MM.1S (cell line): Measurements from ENCODE around the gene RPL34.

Source experiments
- DNase-seq: peaks from one replicate; pipeline ENCODE4 v3.0.0-alpha.2; 2015
- H2AFZ ChIP-seq: fragments of 300-600 bp; sonication (generic); 2 replicates; pipeline ENCODE4 v1.6.0; 2016; ENCODE audit warnings: antibody characterized with exemption, low read length
- H3F3A ChIP-seq: fragments of 300-600 bp; sonication (generic); 2 replicates; pipeline ENCODE4 v1.6.1; 2016; ENCODE audit warnings: mild to moderate bottlenecking, antibody characterized with exemption, low read length, moderate library complexity, mixed read lengths; ENCODE audit not compliant: insufficient read depth
- H3K27ac ChIP-seq: fragments of 300-600 bp; sonication (generic); 2 replicates; pipeline ENCODE4 v1.5.1; 2016; ENCODE audit warnings: mild to moderate bottlenecking, low read length
- H3K27me3 ChIP-seq: fragments of 300-600 bp; sonication (generic); replicated peaks from 2 replicates; pipeline ENCODE4 v1.6.0; 2016; ENCODE audit warnings: low read length; ENCODE audit not compliant: insufficient read depth
- H3K36me3 ChIP-seq: fragments of 300-600 bp; sonication (generic); replicated peaks from 2 replicates; pipeline ENCODE4 v1.6.1; 2016; ENCODE audit warnings: mild to moderate bottlenecking, low read length, mixed read lengths; ENCODE audit not compliant: insufficient read depth
- H3K4me1 ChIP-seq: fragments of 300-600 bp; sonication (generic); 2 replicates; pipeline ENCODE4 v1.6.1; 2016; ENCODE audit warnings: low read length, mixed read lengths
- H3K4me2 ChIP-seq: fragments of 300-600 bp; sonication (generic); 2 replicates; pipeline ENCODE4 v1.6.0; 2016; ENCODE audit warnings: low read depth, low read length
- H3K4me3 ChIP-seq: fragments of 300-600 bp; sonication (generic); 2 replicates; pipeline ENCODE4 v1.5.1; 2016; ENCODE audit warnings: low read length, mixed read lengths
- H3K79me2 ChIP-seq: fragments of 300-600 bp; sonication (generic); 2 replicates; pipeline ENCODE4 v1.6.1; 2016; ENCODE audit warnings: mixed run types, low read length, mixed read lengths
- H3K9ac ChIP-seq: fragments of 300-600 bp; sonication (generic); 2 replicates; pipeline ENCODE4 v1.6.1; 2016; ENCODE audit warnings: low read length, mixed read lengths
- H3K9me2 ChIP-seq: fragments of 300-600 bp; sonication (generic); replicated peaks from 2 replicates; pipeline ENCODE4 v1.6.1; 2016; ENCODE audit warnings: mild to moderate bottlenecking, low read length, mixed read lengths; ENCODE audit not compliant: insufficient read depth
- H3K9me3 ChIP-seq: fragments of 300-600 bp; sonication (generic); replicated peaks from 2 replicates; pipeline ENCODE4 v1.6.1; 2016; ENCODE audit warnings: mild to moderate bottlenecking, low read length, mixed read lengths; ENCODE audit not compliant: insufficient read depth
- H4K20me1 ChIP-seq: fragments of 300-600 bp; sonication (generic); 2 replicates; pipeline ENCODE4 v1.6.1; 2016; ENCODE audit warnings: mild to moderate bottlenecking, low read length, moderate library complexity, mixed read lengths; ENCODE audit not compliant: insufficient read depth
- EZH2 ChIP-seq: fragments of 300-600 bp; sonication (generic); optimal IDR thresholded peaks from 2 replicates; pipeline ENCODE3; 2017; ENCODE audit warnings: low read depth, mild to moderate bottlenecking, antibody characterized with exemption, low read length, mixed read lengths
- EZH2phosphoT487 ChIP-seq: fragments of 300-600 bp; sonication (generic); IDR thresholded peaks from 2 replicates; pipeline ENCODE4 v1.6.1; 2018; ENCODE audit warnings: antibody characterized with exemption, low read length
- TF ChIP-seq, protein P1 (sequence below): fragments of 300-600 bp; sonication (generic); IDR thresholded peaks from 2 replicates; pipeline ENCODE4 v1.5.1; 2016; ENCODE audit warnings: antibody characterized with exemption, low read length, mixed read lengths

RPL34 gene

DNA sequence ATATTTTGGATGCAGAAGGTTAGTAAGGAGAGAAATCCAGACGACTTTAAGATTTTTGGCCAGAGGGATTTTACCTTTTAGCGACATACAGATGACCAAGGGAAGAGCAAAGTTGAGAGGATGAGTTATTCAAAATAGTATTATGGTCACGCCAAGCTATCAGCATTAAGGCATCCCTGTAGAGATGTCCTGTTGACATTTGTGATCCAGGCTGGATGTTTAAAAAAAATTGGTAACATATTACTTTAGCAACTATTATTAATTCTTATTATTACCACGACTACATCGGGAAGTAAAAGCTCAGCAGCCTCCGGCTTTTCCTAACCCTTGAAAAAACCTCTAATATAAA is 29.5 kb downstream of the RPL34 start:
- peak overlapping the region; percentile 83 for H3K4me2 ChIP-seq
- peak overlapping the region; percentile 83 for H3K9ac ChIP-seq
- H2AFZ ChIP-seq = peak overlapping the region; percentile 76
- peak overlapping the region; percentile 92 for H3K4me3 ChIP-seq
- no peak overlapping the region for H3K27ac ChIP-seq
- DNase-seq = no peak
- H3K27me3 ChIP-seq = no peaks in the 10 kb centered on the region
- H3K9me3 ChIP-seq = no peaks in the 10 kb centered on the region
- H3F3A ChIP-seq = no peaks in the 10 kb centered on the region
- TF ChIP-seq, protein P1, sequence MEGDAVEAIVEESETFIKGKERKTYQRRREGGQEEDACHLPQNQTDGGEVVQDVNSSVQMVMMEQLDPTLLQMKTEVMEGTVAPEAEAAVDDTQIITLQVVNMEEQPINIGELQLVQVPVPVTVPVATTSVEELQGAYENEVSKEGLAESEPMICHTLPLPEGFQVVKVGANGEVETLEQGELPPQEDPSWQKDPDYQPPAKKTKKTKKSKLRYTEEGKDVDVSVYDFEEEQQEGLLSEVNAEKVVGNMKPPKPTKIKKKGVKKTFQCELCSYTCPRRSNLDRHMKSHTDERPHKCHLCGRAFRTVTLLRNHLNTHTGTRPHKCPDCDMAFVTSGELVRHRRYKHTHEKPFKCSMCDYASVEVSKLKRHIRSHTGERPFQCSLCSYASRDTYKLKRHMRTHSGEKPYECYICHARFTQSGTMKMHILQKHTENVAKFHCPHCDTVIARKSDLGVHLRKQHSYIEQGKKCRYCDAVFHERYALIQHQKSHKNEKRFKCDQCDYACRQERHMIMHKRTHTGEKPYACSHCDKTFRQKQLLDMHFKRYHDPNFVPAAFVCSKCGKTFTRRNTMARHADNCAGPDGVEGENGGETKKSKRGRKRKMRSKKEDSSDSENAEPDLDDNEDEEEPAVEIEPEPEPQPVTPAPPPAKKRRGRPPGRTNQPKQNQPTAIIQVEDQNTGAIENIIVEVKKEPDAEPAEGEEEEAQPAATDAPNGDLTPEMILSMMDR = no peak; the same call in 1 of the 2 replicates
- TF ChIP-seq EZH2phosphoT487 = no peak
- TF ChIP-seq EZH2 = no peak
- H3K36me3 ChIP-seq = no peaks in the 10 kb centered on the region
- H4K20me1 ChIP-seq = no peaks in the 10 kb centered on the region
- H3K4me1 ChIP-seq = 0 out of 2 replicates have a peak, but pooled peaks cover 4% of the 10 kb centered on the region
- peaks cover 44% of the 10 kb centered on the region for H3K79me2 ChIP-seq
- H3K9me2 ChIP-seq = no peaks in the 10 kb centered on the region

GRCh38 chr4:108650212-108651013 is 30.0 kb downstream of the RPL34 start, which contains the start of gene OSTC:
Gene OSTC, plus strand, starts transcription at chr4:108650599. Its CDS starts 57 bp downstream, at chr4:108650656.
- no peaks in the 10 kb centered on the region for H3K9me3 ChIP-seq
- DNase-seq = peak; percentile 93
- H3K9ac ChIP-seq = peak within 1 kb of the TSS; percentile 83
- H3K4me3 ChIP-seq = peak within 1 kb of the TSS; percentile 92
- peak within 1 kb of the TSS; percentile 55; the same call in 1 of the 2 replicates for H3K27ac ChIP-seq
- H3K4me2 ChIP-seq = peak within 1 kb of the TSS; percentile 83
- TF ChIP-seq EZH2phosphoT487 = no peak
- TF ChIP-seq, protein P1 = peak; percentile 16; the same call in 1 of the 2 replicates
- no peak for TF ChIP-seq EZH2
- H3K4me1 ChIP-seq = 0 out of 2 replicates have a peak, but pooled peaks cover 4% of the 10 kb centered on the region
- no peaks in the 10 kb centered on the region for H3K9me2 ChIP-seq
- H3F3A ChIP-seq = no peaks in the 10 kb centered on the region
- H3K36me3 ChIP-seq = no peaks in the 10 kb centered on the region
- H4K20me1 ChIP-seq = no peaks in the 10 kb centered on the region
- peak within 1 kb of the TSS; percentile 76 for H2AFZ ChIP-seq
- peaks cover 49% of the 10 kb centered on the region for H3K79me2 ChIP-seq
- H3K27me3 ChIP-seq = no peaks in the 10 kb centered on the region

GRCh38 chr4:108651014-108651791 is 30.8 kb downstream of the RPL34 start:
- Histone ChIP-seq H3K9ac (peak overlapping the region; percentile 83), H2AFZ (peak overlapping the region; percentile 76), H3K9me3 (no peaks in the 10 kb centered on the region), H3K4me3 (peak overlapping the region; percentile 92), H3K36me3 (no peaks in the 10 kb centered on the region), H3K9me2 (no peaks in the 10 kb centered on the region), H3K79me2 (peaks cover 56% of the 10 kb centered on the region), H3F3A (no peaks in the 10 kb centered on the region), H3K27ac (peak overlapping the region; percentile 55; the same call in 1 of the 2 replicates), H4K20me1 (no peaks in the 10 kb centered on the region), H3K4me1 (0 out of 2 replicates have a peak, but pooled peaks cover 4% of the 10 kb centered on the region), H3K4me2 (peak overlapping the region; percentile 58), H3K27me3 (no peaks in the 10 kb centered on the region)
- peak; percentile 48 for DNase-seq
- TF ChIP-seq EZH2phosphoT487 = no peak
- no peak for TF ChIP-seq EZH2
- TF ChIP-seq, protein P1 = no peak
